K562 (cell line): ENCODE measurements around the gene ZFP14. TPM values are rescaled to one million over a fixed set of nuclear protein-coding genes. Genes with fewer than 3 reads are reported as not detected.

Source experiments
- ATAC-seq: fragments of 200-7000 bp; cut with Tn5 transposase; 3 replicates; pipeline ENCODE4 v1.9.1; 2020; ENCODE audit warnings: moderate library complexity
- BruUV-seq: library from RNA; stranded (reverse); fragments of 400-500 nt; replicated peaks from 2 replicates; lab custom pipeline; 2021; lab: Mats Ljungman, UMichigan
- CTCF ChIA-PET: fragments of 300-600 bp; formaldehyde crosslinking; extraction: SDS; loops from one replicate; lab custom pipeline; 2021; ENCODE audit warnings: low intra/inter-chr PET ratio; lab: Yijun Ruan, JAX
- POLR2A ChIA-PET: fragments of 300-600, 350-650 bp; sonication (Branson Sonifier 250); formaldehyde crosslinking; extraction: SDS; loops from one replicate; lab custom pipeline; 2021; ENCODE audit warnings: antibody characterized with exemption, inconsistent platforms; lab: Yijun Ruan, JAX
- DNase-seq, 4 experiments: peaks; one replicate each; pipeline versions ENCODE4 v3.0.0 to v3.0.0-alpha.2; 2011 to 2018; ENCODE audit warnings: low spot score in 3 of 4, mixed read lengths in 3 of 4; ENCODE audit errors: extremely low read depth in 1 of 4
- FAIRE-seq: peaks from 2 replicates; lab custom pipeline; 2011; peaks lifted over from hg19 to GRCh38; lab: Jason Lieb, UNC
- H2AFZ ChIP-seq: 2 replicates; pipeline ENCODE4 v1.6.0; 2011; ENCODE audit warnings: low read depth, low read length, control low read depth, inconsistent platforms
- H3K27ac ChIP-seq: fragments of 200-600 bp; 3 replicates; pipeline ENCODE4 v1.8.0; 2011; ENCODE audit warnings: low read depth, mild to moderate bottlenecking, control low read depth, inconsistent platforms, low read length, moderate library complexity, mixed read lengths; ENCODE audit errors: extremely low read depth
- H3K27me3 ChIP-seq, 2 experiments: fragments of 300-600 bp in 1 of 2; 2 replicates in 1 of 2; 3 replicates in 1 of 2; pipeline versions ENCODE4 v1.6.0 to v1.8.0; 2011; ENCODE audit warnings: inconsistent platforms in 2 of 2, low read length in 2 of 2, mild to moderate bottlenecking in 1 of 2, mixed read lengths in 1 of 2, moderate library complexity in 1 of 2; ENCODE audit not compliant: control insufficient read depth in 2 of 2, insufficient read depth in 2 of 2
- H3K36me3 ChIP-seq: fragments of 300-600 bp; 3 replicates; pipeline ENCODE4 v1.8.0; 2011; ENCODE audit warnings: mild to moderate bottlenecking, low read length, inconsistent platforms; ENCODE audit not compliant: control insufficient read depth, insufficient read depth
- H3K4me1 ChIP-seq, 2 experiments: fragments of 200-600 bp in 1 of 2; replicated peaks in 1 of 2; 2 replicates in 1 of 2; 3 replicates in 1 of 2; pipeline versions ENCODE4 v1.5.1 to v1.8.0; 2011; ENCODE audit warnings: inconsistent platforms in 2 of 2, low read length in 2 of 2, mild to moderate bottlenecking in 1 of 2, mixed read lengths in 1 of 2, moderate library complexity in 1 of 2; ENCODE audit not compliant: control insufficient read depth in 2 of 2, insufficient read depth in 2 of 2
- H3K4me2 ChIP-seq: 2 replicates; pipeline ENCODE4 v1.6.1; 2011; ENCODE audit warnings: low read length, control low read depth, inconsistent platforms, mixed read lengths; ENCODE audit not compliant: insufficient read depth
- H3K4me3 ChIP-seq: fragments of 200-600 bp; sonication (generic), shearing (Covaris generic); 2 replicates; pipeline ENCODE4 v1.5.1; 2016; ENCODE audit warnings: control low read depth, inconsistent platforms
- H3K79me2 ChIP-seq: fragments of 200-600 bp; 3 replicates; pipeline ENCODE4 v1.8.0; 2011; ENCODE audit warnings: low read length, inconsistent platforms; ENCODE audit not compliant: control insufficient read depth, insufficient read depth
- H3K9ac ChIP-seq, 2 experiments: 2 replicates each; pipeline versions ENCODE4 v1.6.0 to v1.6.1; 2011; ENCODE audit warnings: low read depth in 2 of 2, low read length in 2 of 2, control low read depth in 1 of 2, inconsistent platforms in 1 of 2, mild to moderate bottlenecking in 1 of 2, mixed read lengths in 1 of 2; ENCODE audit not compliant: insufficient read depth in 1 of 2
- H3K9me1 ChIP-seq: one replicate; pipeline ENCODE4 v1.6.0; 2011; ENCODE audit warnings: inconsistent platforms, mild to moderate bottlenecking, low read length, moderate library complexity; ENCODE audit not compliant: control insufficient read depth, insufficient read depth
- H3K9me3 ChIP-seq: replicated peaks from 2 replicates; pipeline ENCODE4 v1.5.1; 2011; ENCODE audit warnings: low read depth, low read length, inconsistent platforms; ENCODE audit not compliant: control insufficient read depth, insufficient read depth
- H4K20me1 ChIP-seq: replicated peaks from 2 replicates; pipeline ENCODE4 v1.6.1; 2011; ENCODE audit warnings: low read length, inconsistent platforms, mixed read lengths; ENCODE audit not compliant: control insufficient read depth, insufficient read depth
- ATF1 ChIP-seq, 2 experiments: fragments of 450-650 bp in 1 of 2; IDR thresholded peaks; 2 replicates each; pipeline ENCODE4 v1.6.1; 2016; ENCODE audit warnings: missing compliant biosample characterization in 1 of 2, missing genetic modification characterization in 1 of 2
- CREM ChIP-seq: IDR thresholded peaks from 2 replicates; pipeline ENCODE4 v1.6.1; 2014; ENCODE audit warnings: antibody characterized with exemption, low read depth
- GATA2 ChIP-seq: sonication (generic); formaldehyde crosslinking; IDR thresholded peaks from 2 replicates; pipeline ENCODE4 v1.4.0; 2020; ENCODE audit warnings: mild to moderate bottlenecking, missing genetic modification reagents
- HBP1 ChIP-seq: fragments of 450-650 bp; formaldehyde crosslinking; IDR thresholded peaks from 2 replicates; pipeline ENCODE4 v1.4.0; 2022; ENCODE audit warnings: missing genetic modification characterization
- HLTF ChIP-seq: fragments of 450-650 bp; IDR thresholded peaks from 2 replicates; pipeline ENCODE4 v1.6.1; 2016
- HMG20A ChIP-seq: fragments of 450-650 bp; formaldehyde crosslinking; conservative IDR thresholded peaks from 2 replicates; pipeline ENCODE4 v1.4.0; 2020; ENCODE audit warnings: mild to moderate bottlenecking, mixed read lengths
- HMGXB4 ChIP-seq: sonication (generic); formaldehyde crosslinking; IDR thresholded peaks from 2 replicates; pipeline ENCODE4 v1.8.1; 2023; ENCODE audit warnings: mild to moderate bottlenecking, missing genetic modification reagents
- NR2C2 ChIP-seq, 2 experiments: fragments of 200-800 bp in 1 of 2; sonication (Bioruptor generic) in 1 of 2; sonication (generic) in 1 of 2; formaldehyde crosslinking in 1 of 2; IDR thresholded peaks; 2 replicates each; pipeline versions ENCODE4 v1.6.1 to v1.8.0; 2016 to 2022; ENCODE audit warnings: mild to moderate bottlenecking in 1 of 2, missing compliant biosample characterization in 1 of 2, missing genetic modification characterization in 1 of 2, missing genetic modification reagents in 1 of 2
- SMARCE1 ChIP-seq: fragments of 450-650 bp; IDR thresholded peaks from 2 replicates; pipeline ENCODE4 v1.7.1; 2016; ENCODE audit warnings: mild to moderate bottlenecking
- THRB ChIP-seq: fragments of 450-650 bp; formaldehyde crosslinking; conservative IDR thresholded peaks from 2 replicates; pipeline ENCODE4 v1.4.0; 2022; ENCODE audit warnings: mild to moderate bottlenecking, missing genetic modification characterization
- ZNF165 ChIP-seq: fragments of 250-450 bp; sonication (Bioruptor Pico); IDR thresholded peaks from 2 replicates; pipeline ENCODE4 v1.4.0; 2020; ENCODE audit warnings: borderline replicate concordance
- ZNF311 ChIP-seq: fragments of 250-450 bp; sonication (Bioruptor Pico); IDR thresholded peaks from 2 replicates; pipeline ENCODE4 v1.4.0; 2020; ENCODE audit warnings: mild to moderate bottlenecking, moderate library complexity
- ZNF592 ChIP-seq: fragments of 450-650 bp; IDR thresholded peaks from 2 replicates; pipeline ENCODE4 v1.6.1; 2017; ENCODE audit warnings: antibody characterized with exemption, mild to moderate bottlenecking
- ZNF717 ChIP-seq: fragments of 250-450 bp; sonication (Bioruptor Pico); IDR thresholded peaks from 2 replicates; pipeline ENCODE4 v1.5.0; 2021
- WGBS: fragments of 100-300 bp; shearing (Covaris generic); methylation state at CpG from one replicate; pipeline ENCODE4 v1.1.6; 2016; ENCODE audit warnings: low coverage, mixed read lengths; ENCODE audit not compliant: insufficient coverage; ENCODE audit errors: missing lambda C conversion rate; 5-methylcytosine and 5-hydroxymethylcytosine counted together
- in situ Hi-C: fragments of 300-500 bp; cut with MboI; formaldehyde crosslinking; loops from 4 replicates; pipeline ENCODE4 v1.15.0; 2018; ENCODE audit warnings: inconsistent platforms, mixed read lengths
- intact Hi-C: fragments of 100-400 bp; cut with micrococcal nuclease; formaldehyde crosslinking; loops from 2 replicates; pipeline ENCODE4 v1.14.2; 2022
- polyA plus RNA-seq, 8 experiments: library from polyadenylated mRNA; depleted of rRNA in 4 of 8; stranded (reverse) in 5 of 8; unstranded in 3 of 8; fragments of >200 nt; fragmentation: Nextera tagmentation in 2 of 8; fragmentation: Illumina TruSeq in 1 of 8; extraction: Ambion mirVana in 2 of 8; extraction: Trizol in 1 of 8; gene quantifications; 2 replicates each; pipeline versions ENCODE4 v1.2.1 to v1.2.3, GENCODE V29; 2011 to 2014; ENCODE audit warnings: inconsistent platforms in 1 of 8, missing spikeins in 1 of 8
- total RNA-seq, 7 experiments: library from RNA; depleted of rRNA in 6 of 7; stranded (reverse); fragments of >200 nt in 6 of 7; fragmentation: Illumina TruSeq in 2 of 7; extraction: Trizol in 2 of 7; gene quantifications; 2 replicates each; pipeline versions ENCODE4 v1.2.1 to v1.2.3, GENCODE V29; 2011 to 2021; ENCODE audit warnings: low replicate concordance in 1 of 7

ZFP14 gene
- total and polyA plus RNA-seq, 9 of the 15 experiments (the other 6 are each of a cell fraction or from before 2014, with no cell fraction given) = 0.80 to 1.9 (median 1.4) TPM

GRCh38 chr19:36421749-36422481 is 42.9 kb upstream of the ZFP14 start:
- H3K4me3 ChIP-seq = no peak overlapping the region
- DNase-seq = no peak
- CTCF ChIA-PET = no interaction called here
- POLR2A ChIA-PET = no interaction called here
- H3K36me3 ChIP-seq = no peaks in the 10 kb centered on the region
- H3K9me3 ChIP-seq = peaks cover 4% of the 10 kb centered on the region; the same call in 1 of the 2 replicates
- H2AFZ ChIP-seq = no peak overlapping the region
- BruUV-seq = no TSS peak
- H3K4me2 ChIP-seq = no peak overlapping the region
- no peaks in the 10 kb centered on the region for H3K27me3 ChIP-seq
- no peak for ATAC-seq
- no peak overlapping the region for H3K27ac ChIP-seq
- H3K9ac ChIP-seq = no peak overlapping the region
- H3K4me1 ChIP-seq = peaks cover 2 to 21% of the 10 kb centered on the region in 2 experiments; a peak in 2 of 5 replicates
- no peaks in the 10 kb centered on the region for H4K20me1 ChIP-seq
- in situ Hi-C loops = no loop called here
- H3K79me2 ChIP-seq = peaks cover 15% of the 10 kb centered on the region
- intact Hi-C loops = no loop called here
- 32% methylated on average over 33 of the region's 33 CpGs for WGBS
- no peaks in the 10 kb centered on the region for H3K9me1 ChIP-seq
- FAIRE-seq = no peak
- TF ChIP-seq GATA2 (no peak), ZNF165 (no peak), HMG20A (CRISPR knock-in tag) (no peak), HMGXB4 (no peak), ATF1 (CRISPR knock-in tag; IDR thresholded peaks at IDR 0.05) (no peak), ATF1 (tag; IDR thresholded peaks at IDR 0.05) (no peak), ZNF311 (CRISPR knock-in tag) (no peak), SMARCE1 (no peak), CREM (no peak), HBP1 (CRISPR knock-in tag) (no peak), THRB (CRISPR knock-in tag) (no peak), ZNF717 (CRISPR knock-in tag) (no peak), ZNF592 (no peak), NR2C2 (CRISPR knock-in tag; IDR thresholded peaks at IDR 0.05) (no peak), NR2C2 (tag; IDR thresholded peaks at IDR 0.05) (no peak), HLTF (no peak)
